WI38 (cell line): ENCODE data around the gene VPS26B.

Experiments used
- H3K4me3 ChIP-seq: 2 replicates; pipeline ENCODE4 v1.5.1; 2011; ENCODE audit warnings: low read depth, mild to moderate bottlenecking, control low read depth, low read length
- CTCF ChIP-seq: IDR thresholded peaks from 2 replicates; pipeline ENCODE4 v1.5.1; 2012; ENCODE audit warnings: low read depth, mild to moderate bottlenecking, control low read depth, low read length

Gene VPS26B

GRCh38 chr11:134292661-134293060 lies 68.2 kb downstream of the VPS26B start:
- no peak overlapping the region for H3K4me3 ChIP-seq
- no peak for TF ChIP-seq CTCF

- H3K4me3 ChIP-seq: no peak overlapping the region
- no peak for TF ChIP-seq CTCF
Measured at GRCh38 chr11:134293119-134294113, 68.9 kb downstream of the VPS26B start.

- H3K4me3 ChIP-seq: no peak overlapping the region
- no peak for TF ChIP-seq CTCF
Measured at GRCh38 chr11:134294664-134295063, 70.2 kb downstream of the VPS26B start.
